ENCODE results near the gene GON7. TPM values are rescaled to one million over a fixed set of nuclear protein-coding genes. Genes with fewer than 3 reads are reported as not detected.

The GON7 gene
- total RNA-seq, 2 donors from 2014 or later: 7.8 to 11.9 TPM

GRCh38 chr14:93155667-93156066 lies 51.2 kb downstream of the GON7 start:
- no peak for TF ChIP-seq CTCF (IDR thresholded peaks at IDR 0.05)
- H3K4me1 ChIP-seq: no peaks in the 10 kb centered on the region
- no peaks in the 10 kb centered on the region for H3K27me3 ChIP-seq
- no peaks in the 10 kb centered on the region for H3K9me3 ChIP-seq
- no peak for DNase-seq (ENCODE audit: low spot score)
- no peak overlapping the region for H3K27ac ChIP-seq
- no peaks in the 10 kb centered on the region for H3K36me3 ChIP-seq
- no peak overlapping the region for H3K4me3 ChIP-seq

- H3K36me3 ChIP-seq: no peaks in the 10 kb centered on the region
- H3K27me3 ChIP-seq: no peaks in the 10 kb centered on the region
- H3K9me3 ChIP-seq: no peaks in the 10 kb centered on the region
- H3K4me3 ChIP-seq: no peak overlapping the region
- no peak for DNase-seq (ENCODE audit: low spot score)
- H3K4me1 ChIP-seq: no peaks in the 10 kb centered on the region
- no peak for TF ChIP-seq CTCF (IDR thresholded peaks at IDR 0.05)
- no peak overlapping the region for H3K27ac ChIP-seq
These were observed 53.7 kb downstream of the GON7 start for GRCh38 chr14:93153121-93153520.

Other genes with a start within 250 kb of the GON7 start
- gene ITPK1, start 91.1 kb downstream of the GON7 start, total RNA-seq: 10 to 100 TPM; 58.3 to 76.0 TPM
- 10 to 100 TPM; 40.1 to 47.1 TPM for gene MOAP1, start 22.2 kb downstream of the GON7 start, total RNA-seq
- 10 to 100 TPM in 1 of 2 donors, 1 to 10 TPM in 1; 8.3 to 10.0 TPM for gene LYSET, start 21.7 kb downstream of the GON7 start, total RNA-seq
- gene UBR7, start 191 bp upstream of the GON7 start, total RNA-seq: 10 to 100 TPM; 22.6 to 26.2 TPM
- gene BTBD7, start 126.0 kb upstream of the GON7 start, total RNA-seq: 10 to 100 TPM; 13.3 to 17.6 TPM
- gene COX8C, start 140.1 kb upstream of the GON7 start, total RNA-seq: not detected
- under 1 TPM; 0.19 to 0.31 TPM for gene UNC79, start 223.9 kb upstream of the GON7 start, total RNA-seq